Skin epidermis (tissue), 12 donors: ENCODE measurements around the gene TMEM63C.
"Not testable (repeated sequence)": the region's sequence is repeated elsewhere in the genome, so short reads cannot be mapped to it uniquely, and the experiment has no call there.

Experiments used
- H3K27ac ChIP-seq, 21 experiments: fragments of 200-600 bp; sonication (generic) in 11 of 21; one replicate each; pipeline ENCODE4 v1.5.0; 2020; ENCODE audit warnings: mild to moderate bottlenecking in 3 of 21, inconsistent platforms in 2 of 21, moderate library complexity in 2 of 21
- H3K4me3 ChIP-seq, 7 experiments: fragments of 200-600 bp; sonication (generic) in 2 of 7; one replicate each; pipeline ENCODE4 v1.5.0; 2020; ENCODE audit warnings: inconsistent platforms in 2 of 7, mild to moderate bottlenecking in 2 of 7, moderate library complexity in 1 of 7

The TMEM63C gene

DNA sequence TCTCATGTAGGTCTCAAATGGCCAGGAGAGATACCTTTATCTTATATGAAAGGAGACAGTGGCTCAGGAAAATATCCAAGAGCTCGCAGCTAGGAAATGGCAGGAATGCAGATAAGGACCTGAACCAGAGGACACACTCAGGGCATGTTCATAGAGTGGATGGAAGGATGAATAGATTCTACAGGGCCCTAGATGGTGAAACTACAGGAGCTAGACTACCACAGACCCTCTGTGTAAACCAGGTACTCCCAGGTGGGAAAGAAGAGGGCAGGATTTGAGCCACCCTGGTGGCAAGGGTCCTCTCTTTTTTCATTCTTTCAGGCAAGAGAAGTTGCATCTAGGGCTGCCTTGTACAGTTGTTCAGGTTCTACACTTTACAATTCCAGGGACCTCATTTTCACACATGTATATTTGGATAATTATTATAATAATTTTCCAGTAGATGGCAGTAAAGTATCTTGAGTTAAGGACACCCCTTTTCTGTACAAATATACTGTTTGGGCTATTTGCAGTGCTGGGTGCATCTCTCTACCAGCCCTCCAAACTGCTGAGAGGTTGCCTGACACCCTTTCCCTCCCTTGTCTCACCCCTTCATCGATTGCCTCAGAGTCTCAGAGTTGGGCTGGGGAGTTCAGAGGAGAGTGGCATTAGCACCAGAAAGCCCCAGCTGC, 29.5 kb upstream of the TMEM63C start:
- Histone ChIP-seq H3K4me3 (no peak overlapping the region), H3K27ac (no peak overlapping the region)

DNA sequence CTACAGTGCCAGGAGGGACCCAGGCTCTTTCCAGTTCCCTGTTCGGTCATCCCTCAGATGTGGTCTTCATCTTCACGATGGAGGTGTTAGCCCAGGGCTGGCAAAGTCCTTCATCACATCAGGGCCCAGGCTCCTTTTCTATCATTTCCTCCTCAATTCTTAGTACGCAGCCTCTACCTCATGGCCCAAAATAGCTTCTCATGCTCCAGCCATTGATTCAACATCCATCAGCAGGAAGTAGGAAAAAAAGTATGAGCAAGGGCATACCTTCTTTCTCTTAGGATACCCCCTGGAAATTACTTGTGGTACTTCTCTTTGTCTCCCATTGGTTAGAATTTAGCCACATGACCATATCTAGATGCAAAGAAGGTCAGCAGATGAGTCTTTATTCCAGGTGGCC, 27.8 kb upstream of the TMEM63C start:
- Histone ChIP-seq H3K27ac (no peak overlapping the region), H3K4me3 (no peak overlapping the region)

GRCh38 chr14:77154421-77154820, 27.2 kb upstream of the TMEM63C start:
- Histone ChIP-seq H3K4me3 (no peak overlapping the region), H3K27ac (no peak overlapping the region)

- H3K4me3 ChIP-seq: no peak overlapping the region
- H3K27ac ChIP-seq: no peak overlapping the region
Measured at GRCh38 chr14:77155083-77155482, 26.5 kb upstream of the TMEM63C start.

DNA sequence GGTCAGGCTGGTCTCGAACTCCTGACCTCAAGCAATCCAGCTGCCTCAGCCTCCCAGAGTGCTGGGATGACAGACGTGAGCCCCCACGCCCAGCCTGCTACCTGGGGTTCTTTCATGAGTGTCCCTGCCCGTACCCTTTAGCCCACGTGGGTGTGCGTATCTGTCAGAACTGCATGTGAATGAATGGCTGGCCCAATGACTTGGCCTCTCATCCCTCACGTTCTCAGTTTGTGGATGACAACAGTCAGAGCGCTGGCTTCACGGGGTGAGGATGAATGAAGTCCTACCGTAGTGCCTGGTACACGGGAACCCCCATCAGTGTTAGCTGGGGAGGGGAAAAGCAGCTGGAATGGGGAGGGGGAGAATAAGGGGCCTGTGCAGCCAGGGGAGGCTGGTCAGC, 23.9 kb upstream of the TMEM63C start:
- Histone ChIP-seq H3K4me3 (no peak overlapping the region), H3K27ac (no peak overlapping the region)

DNA sequence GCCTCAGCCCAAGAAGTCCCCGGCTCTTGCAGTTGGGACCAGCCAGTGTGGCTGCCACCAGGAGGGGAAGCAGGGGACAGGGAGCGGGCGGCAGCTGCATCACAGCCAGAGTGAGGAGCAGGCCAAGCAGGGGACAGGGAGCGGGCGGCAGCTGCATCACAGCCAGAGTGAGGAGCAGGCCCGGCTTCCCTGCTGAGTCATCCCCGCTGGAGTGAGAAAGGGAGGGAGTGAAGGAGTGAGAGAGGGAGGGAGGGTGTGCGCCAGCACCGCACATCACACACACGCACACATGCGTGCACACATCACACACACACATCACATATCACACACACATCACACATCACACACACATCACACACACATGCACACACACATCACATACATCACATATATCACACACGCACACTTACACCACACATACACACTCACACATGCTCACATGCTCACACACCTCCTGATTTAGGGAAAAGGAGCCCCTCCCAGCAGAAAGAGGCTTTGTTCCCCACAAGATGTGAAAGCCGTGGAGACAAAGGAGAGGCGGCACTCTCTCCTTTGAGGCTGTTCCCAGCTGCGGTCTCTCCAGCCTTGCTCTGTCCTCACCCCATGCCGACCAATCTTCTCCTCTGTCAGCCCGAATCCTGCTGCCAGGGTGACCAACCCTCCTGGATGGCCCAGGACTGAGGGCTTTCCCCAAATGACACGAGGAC, 23.3 kb upstream of the TMEM63C start:
- Histone ChIP-seq H3K4me3 (no peak overlapping the region), H3K27ac (no peak overlapping the region)

DNA sequence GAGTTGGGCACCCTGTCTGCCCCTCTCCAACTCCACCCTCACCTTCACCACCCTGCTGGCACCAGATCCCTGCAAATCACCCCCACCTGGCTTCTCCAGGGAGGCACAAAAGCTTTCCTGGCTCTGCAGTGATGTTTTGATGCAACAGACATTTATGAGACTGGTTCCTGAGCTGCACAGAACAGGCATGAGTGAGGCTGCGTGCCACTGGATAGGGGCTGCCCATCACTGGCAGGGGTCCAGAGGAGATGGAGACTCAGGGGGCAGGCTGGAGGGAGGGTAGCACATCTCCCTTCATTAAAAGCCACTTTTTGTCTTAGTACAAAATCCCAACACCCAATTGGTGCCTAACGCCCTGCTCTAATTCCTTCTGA, 22.7 kb upstream of the TMEM63C start:
- Histone ChIP-seq H3K27ac (no peak overlapping the region), H3K4me3 (no peak overlapping the region)

DNA sequence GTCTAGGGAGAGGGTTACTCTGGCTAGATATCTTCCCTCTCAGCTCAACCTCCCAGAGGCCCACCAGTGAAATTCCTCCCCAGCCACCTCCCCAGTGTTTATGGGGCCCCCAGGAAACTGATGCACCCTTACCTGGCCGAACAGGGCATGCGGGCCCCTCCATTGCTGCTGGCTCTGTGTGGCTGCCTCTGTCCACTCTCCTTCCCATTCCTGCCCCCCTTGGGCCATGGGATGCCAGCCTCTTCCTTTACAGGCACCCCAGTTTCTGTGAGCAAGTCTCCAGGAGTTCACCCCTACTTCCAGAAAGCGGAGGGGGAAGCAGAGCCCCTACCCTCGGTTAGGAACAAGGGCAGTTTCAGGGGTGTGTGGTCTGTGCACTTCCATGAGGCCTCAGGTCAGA, 20.6 kb upstream of the TMEM63C start:
- no peak overlapping the region for H3K27ac ChIP-seq
- no peak overlapping the region for H3K4me3 ChIP-seq

DNA sequence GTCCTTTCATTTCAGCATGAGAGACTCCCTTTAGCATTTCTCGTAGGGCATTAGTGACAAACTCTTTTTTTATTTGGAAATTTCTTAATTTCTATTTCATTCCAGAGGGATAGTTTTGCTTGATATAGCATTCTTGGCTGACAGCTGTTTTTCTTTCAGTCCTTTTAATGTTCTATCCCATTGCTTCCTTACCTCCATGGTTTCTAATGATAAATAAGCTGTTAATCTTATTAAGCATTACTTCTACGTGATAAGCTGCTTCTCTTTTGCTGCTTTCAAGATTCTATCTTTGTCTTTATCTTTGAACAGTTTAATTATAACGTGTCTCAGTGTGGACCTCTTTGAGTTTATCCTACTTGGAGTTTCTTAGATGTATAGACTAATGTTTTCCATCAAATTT, 11.6 kb upstream of the TMEM63C start:
- no peak overlapping the region for H3K27ac ChIP-seq

DNA sequence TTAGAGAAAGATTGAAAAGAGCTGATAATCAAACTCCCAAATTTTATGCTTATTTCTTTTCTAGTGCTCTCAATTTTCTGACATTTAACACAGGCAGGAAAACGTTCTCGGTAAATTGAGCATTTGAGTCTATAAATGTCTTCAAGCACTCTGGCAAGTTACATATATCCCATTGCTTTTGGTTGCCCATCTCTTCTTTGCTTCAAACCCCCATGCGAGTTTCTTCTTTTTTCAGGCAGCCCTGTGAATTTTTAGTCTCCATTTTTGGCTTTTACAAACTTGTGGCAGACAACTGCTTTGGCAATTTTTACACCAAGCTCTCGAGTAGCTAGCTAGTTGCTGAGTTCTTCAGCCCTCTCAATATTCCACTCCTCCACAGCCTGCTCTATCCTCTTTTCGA, 8.7 kb upstream of the TMEM63C start:
- no peak overlapping the region for H3K27ac ChIP-seq
- H3K4me3 ChIP-seq: no peak overlapping the region

More for the DNA sequence above, 11.6 kb upstream of the TMEM63C start:
- H3K4me3 ChIP-seq: no peak overlapping the region

DNA sequence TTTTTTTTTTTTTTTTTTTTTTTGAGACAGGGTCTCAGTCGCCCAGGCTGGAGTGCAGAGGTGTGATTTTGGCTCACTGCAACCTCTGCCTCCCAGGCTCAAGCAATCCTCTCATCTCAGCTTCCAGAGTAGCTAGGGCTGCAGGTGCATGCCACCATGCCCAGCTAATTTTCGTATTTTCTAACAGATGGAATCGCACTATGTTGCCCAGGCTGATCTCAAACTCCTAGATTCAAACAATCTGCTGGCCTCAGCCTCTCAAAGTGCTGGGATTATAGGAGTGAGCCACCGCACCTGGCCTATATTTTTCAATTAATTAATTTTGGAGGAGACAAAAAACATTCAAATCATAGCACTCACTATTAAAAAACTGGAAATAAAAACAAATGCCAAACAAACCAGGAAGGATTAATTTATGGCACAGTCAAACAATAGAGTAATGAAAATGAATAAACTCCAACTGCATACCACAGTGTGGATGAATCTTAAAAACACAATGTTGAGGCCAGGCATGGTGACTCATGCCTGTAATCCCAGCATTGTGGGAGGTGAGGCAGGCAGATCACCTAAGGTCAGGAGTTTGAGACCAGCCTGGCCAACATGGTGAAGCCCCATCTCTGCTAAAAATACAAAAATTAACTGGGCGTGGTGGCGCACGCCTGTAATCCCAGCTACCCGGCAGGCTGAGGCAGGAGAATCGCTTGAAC, 7.5 kb upstream of the TMEM63C start:
- not testable (repeated sequence) for H3K4me3 ChIP-seq, H3K27ac ChIP-seq

DNA sequence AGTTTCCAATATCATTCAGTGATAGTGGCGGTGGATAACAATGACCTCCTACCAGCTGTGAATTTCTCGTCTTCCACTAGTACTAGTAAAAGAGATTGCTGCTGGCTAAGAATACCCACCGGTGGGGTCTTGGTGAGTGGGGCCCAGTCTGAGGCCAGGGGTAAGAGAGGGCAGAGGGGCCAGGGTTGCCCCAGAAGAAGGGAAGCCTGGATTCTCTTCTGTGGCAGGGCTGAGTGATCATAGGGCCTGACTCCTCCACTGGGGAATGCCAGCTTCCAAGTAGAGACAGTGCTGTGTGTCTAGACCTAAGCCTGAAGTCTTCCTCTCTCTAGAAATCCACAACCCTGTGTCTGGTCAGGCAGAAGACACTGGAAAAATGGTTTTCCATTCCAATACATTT, 5.8 kb upstream of the TMEM63C start:
- no peak overlapping the region for H3K4me3 ChIP-seq
- H3K27ac ChIP-seq: no peak overlapping the region

GRCh38 chr14:77177702-77178101, 3.9 kb upstream of the TMEM63C start:
- H3K4me3 ChIP-seq: no peak overlapping the region
- H3K27ac ChIP-seq: no peak overlapping the region

GRCh38 chr14:77178656-77179055, 2.9 kb upstream of the TMEM63C start:
- no peak overlapping the region for H3K4me3 ChIP-seq
- no peak overlapping the region for H3K27ac ChIP-seq

- Histone ChIP-seq H3K27ac (no peak overlapping the region), H3K4me3 (peak overlapping the region in 3 of 7 experiments; percentile 18 to 43 (median 43))
Measured at GRCh38 chr14:77180726-77181602, 634 bp upstream of the TMEM63C start.

GRCh38 chr14:77183896-77184295, 2.3 kb downstream of the TMEM63C start:
- no peak overlapping the region for H3K27ac ChIP-seq
- H3K4me3 ChIP-seq: no peak overlapping the region

DNA sequence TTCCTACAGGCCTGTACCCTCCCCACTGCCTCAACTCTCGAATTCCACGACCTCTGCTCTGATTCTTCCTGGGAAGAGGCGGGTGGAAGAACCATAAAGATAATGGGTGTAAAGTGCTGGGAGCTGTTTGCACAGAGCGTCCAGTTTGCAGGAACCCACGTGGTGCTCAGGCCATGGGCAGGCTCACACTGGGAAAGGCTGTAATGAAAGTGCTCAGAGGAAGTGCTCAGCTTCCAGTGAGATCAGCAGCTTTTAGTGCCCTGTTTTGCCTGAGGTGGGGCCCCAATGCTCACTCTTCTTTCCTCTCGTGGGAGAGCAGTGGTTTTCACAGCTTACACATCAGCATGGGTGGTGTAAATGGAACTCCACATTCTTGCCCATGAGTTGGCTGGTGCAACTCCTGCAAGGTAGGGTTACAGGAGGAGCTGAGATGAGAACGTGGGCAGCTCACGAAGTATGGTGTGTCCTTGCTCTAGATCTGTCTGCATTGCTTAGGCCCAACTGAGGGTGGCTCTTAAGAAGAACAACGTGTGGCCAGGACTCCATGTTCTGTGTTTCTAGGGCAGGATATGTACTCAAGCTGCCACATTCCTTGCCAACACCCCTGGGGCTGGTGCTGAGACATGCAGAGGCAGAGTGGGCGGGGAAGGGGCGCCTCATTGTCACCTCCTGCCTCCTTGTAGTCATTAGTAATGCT, 2.9 kb downstream of the TMEM63C start:
- Histone ChIP-seq H3K27ac (no peak overlapping the region), H3K4me3 (no peak overlapping the region)

DNA sequence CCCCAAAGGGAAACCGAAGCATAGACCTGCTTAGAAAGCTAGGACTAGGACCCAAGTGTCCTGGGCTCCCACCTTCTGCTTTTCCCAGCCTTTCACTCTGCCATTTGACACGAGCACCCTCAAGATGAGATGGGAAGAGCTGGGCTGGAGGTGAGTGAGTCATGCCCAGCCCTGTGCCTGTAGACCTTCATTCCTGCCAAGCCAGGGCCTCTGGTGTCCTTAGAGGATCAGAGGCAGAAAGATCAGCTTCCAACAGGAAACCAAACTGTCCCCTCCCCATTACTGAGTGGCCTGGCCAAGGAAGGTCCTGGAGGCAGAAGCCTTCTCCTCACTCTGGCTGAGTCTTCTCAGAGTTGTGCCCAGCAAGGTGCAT, 3.5 kb downstream of the TMEM63C start:
- H3K27ac ChIP-seq: no peak overlapping the region

GRCh38 chr14:77186911-77187648, 5.5 kb downstream of the TMEM63C start:
- H3K27ac ChIP-seq: no peak overlapping the region

More for the DNA sequence above, 3.5 kb downstream of the TMEM63C start:
- H3K4me3 ChIP-seq: no peak overlapping the region

More at GRCh38 chr14:77186911-77187648, 5.5 kb downstream of the TMEM63C start:
- no peak overlapping the region for H3K4me3 ChIP-seq
